SK-N-SH treated with all-trans-retinoic acid at 6 μM for 48 hours (cell line): Measurements from ENCODE around the gene RAPGEF5.

Experiments used
- ATAC-seq: fragments of 200-7000 bp; cut with Tn5 transposase; 3 replicates; pipeline ENCODE4 v1.9.1; 2020; ENCODE audit warnings: mild to moderate bottlenecking, moderate library complexity
- ARNTL ChIP-seq: fragments of 450-650 bp; formaldehyde crosslinking; IDR thresholded peaks from 2 replicates; pipeline ENCODE4 v1.5.0; 2020; ENCODE audit warnings: low read depth, mild to moderate bottlenecking, moderate library complexity, borderline replicate concordance
- BACH2 ChIP-seq: fragments of 250-450 bp; sonication (Bioruptor Pico); IDR thresholded peaks from 2 replicates; pipeline ENCODE4 v1.9.0; 2021; ENCODE audit warnings: mild to moderate bottlenecking, borderline replicate concordance
- CSDC2 ChIP-seq: fragments of 250-450 bp; sonication (Bioruptor Pico); IDR thresholded peaks from 2 replicates; pipeline ENCODE4 v1.5.0; 2020; ENCODE audit warnings: mild to moderate bottlenecking, moderate library complexity
- ESRRG ChIP-seq: fragments of 250-450 bp; sonication (Bioruptor Pico); IDR thresholded peaks from 2 replicates; pipeline ENCODE4 v1.6.1; 2021; ENCODE audit warnings: mild to moderate bottlenecking
- GLIS3 ChIP-seq: fragments of 250-450 bp; sonication (Bioruptor Pico); IDR thresholded peaks from 2 replicates; pipeline ENCODE4 v1.5.0; 2020; ENCODE audit warnings: mild to moderate bottlenecking, moderate library complexity
- ISL1 ChIP-seq: fragments of 250-450 bp; sonication (Bioruptor Pico); IDR thresholded peaks from 2 replicates; pipeline ENCODE4 v2.1.2; 2022; ENCODE audit warnings: mild to moderate bottlenecking, moderate library complexity
- OSR1 ChIP-seq: fragments of 250-450 bp; sonication (Bioruptor Pico); IDR thresholded peaks from 2 replicates; pipeline ENCODE4 v1.8.0; 2022; ENCODE audit warnings: moderate library complexity, mild to moderate bottlenecking, inconsistent platforms
- PATZ1 ChIP-seq: fragments of 250-450 bp; sonication (Bioruptor Pico); IDR thresholded peaks from 2 replicates; pipeline ENCODE4 v1.8.0; 2020; ENCODE audit warnings: mild to moderate bottlenecking, moderate library complexity, borderline replicate concordance
- PPARA ChIP-seq: fragments of 250-450 bp; sonication (Bioruptor Pico); IDR thresholded peaks from 2 replicates; pipeline ENCODE4 v1.5.0; 2020; ENCODE audit warnings: mild to moderate bottlenecking, borderline replicate concordance
- RARB ChIP-seq: fragments of 250-450 bp; sonication (Bioruptor Pico); IDR thresholded peaks from 2 replicates; pipeline ENCODE4 v1.8.0; 2021; ENCODE audit warnings: mild to moderate bottlenecking, moderate library complexity
- SNAI2 ChIP-seq: fragments of 250-450 bp; sonication (Bioruptor Pico); IDR thresholded peaks from 2 replicates; pipeline ENCODE4 v1.5.0; 2020; ENCODE audit warnings: mild to moderate bottlenecking, moderate library complexity
- TCF4 ChIP-seq: fragments of 250-450 bp; sonication (Bioruptor Pico); IDR thresholded peaks from 2 replicates; pipeline ENCODE4 v1.8.0; 2021; ENCODE audit warnings: mild to moderate bottlenecking, moderate library complexity, borderline replicate concordance
- TOX ChIP-seq: fragments of 250-450 bp; sonication (Bioruptor Pico); IDR thresholded peaks from 2 replicates; pipeline ENCODE4 v1.8.0; 2021; ENCODE audit warnings: mild to moderate bottlenecking, moderate library complexity, borderline replicate concordance
- TSHZ2 ChIP-seq: fragments of 250-450 bp; sonication (Bioruptor Pico); IDR thresholded peaks from 2 replicates; pipeline ENCODE4 v1.5.0; 2020; ENCODE audit warnings: mild to moderate bottlenecking, moderate library complexity
- ZC3H10 ChIP-seq: fragments of 250-450 bp; sonication (Bioruptor Pico); IDR thresholded peaks from 2 replicates; pipeline ENCODE4 v1.5.1; 2021; ENCODE audit warnings: mild to moderate bottlenecking, moderate library complexity
- ZFP3 ChIP-seq: fragments of 250-450 bp; sonication (Bioruptor Pico); IDR thresholded peaks from 2 replicates; pipeline ENCODE4 v1.5.0; 2020; ENCODE audit warnings: mild to moderate bottlenecking, moderate library complexity
- ZFP30 ChIP-seq: fragments of 450-650 bp; formaldehyde crosslinking; IDR thresholded peaks from 2 replicates; pipeline ENCODE4 v1.5.0; 2022; ENCODE audit warnings: mild to moderate bottlenecking, moderate library complexity
- ZNF565 ChIP-seq: fragments of 450-650 bp; formaldehyde crosslinking; conservative IDR thresholded peaks from 2 replicates; pipeline ENCODE4 v1.5.0; 2020; ENCODE audit warnings: low read depth, mild to moderate bottlenecking, moderate library complexity
- ZNF70 ChIP-seq: fragments of 450-650 bp; formaldehyde crosslinking; IDR thresholded peaks from 2 replicates; pipeline ENCODE4 v1.5.0; 2020; ENCODE audit warnings: mild to moderate bottlenecking, moderate library complexity
- ZNF8 ChIP-seq: fragments of 450-650 bp; formaldehyde crosslinking; IDR thresholded peaks from 2 replicates; pipeline ENCODE4 v1.5.0; 2020; ENCODE audit warnings: mild to moderate bottlenecking, moderate library complexity
- TF ChIP-seq, protein P1 (sequence below): fragments of 250-450 bp; sonication (Bioruptor Pico); IDR thresholded peaks from 2 replicates; pipeline ENCODE4 v1.8.0; 2021; ENCODE audit warnings: low read depth, mild to moderate bottlenecking, moderate library complexity, borderline replicate concordance

RAPGEF5 gene

GRCh38 chr7:22386206-22386858 lies 29.4 kb upstream of the RAPGEF5 start:
- no peak for ATAC-seq
- TF ChIP-seq TCF4 (CRISPR knock-in tag) (no peak), SNAI2 (no peak), TOX (no peak), ZFP30 (CRISPR knock-in tag) (no peak), PATZ1 (CRISPR knock-in tag) (no peak), ESRRG (CRISPR knock-in tag) (no peak), ISL1 (no peak), ZNF70 (CRISPR knock-in tag) (no peak), ZFP3 (CRISPR knock-in tag) (no peak), OSR1 (CRISPR knock-in tag) (no peak), BACH2 (CRISPR knock-in tag) (no peak), GLIS3 (CRISPR knock-in tag) (no peak), ZC3H10 (CRISPR knock-in tag) (no peak), ARNTL (no peak), ZNF565 (CRISPR knock-in tag) (no peak)
- TF ChIP-seq, protein P1, sequence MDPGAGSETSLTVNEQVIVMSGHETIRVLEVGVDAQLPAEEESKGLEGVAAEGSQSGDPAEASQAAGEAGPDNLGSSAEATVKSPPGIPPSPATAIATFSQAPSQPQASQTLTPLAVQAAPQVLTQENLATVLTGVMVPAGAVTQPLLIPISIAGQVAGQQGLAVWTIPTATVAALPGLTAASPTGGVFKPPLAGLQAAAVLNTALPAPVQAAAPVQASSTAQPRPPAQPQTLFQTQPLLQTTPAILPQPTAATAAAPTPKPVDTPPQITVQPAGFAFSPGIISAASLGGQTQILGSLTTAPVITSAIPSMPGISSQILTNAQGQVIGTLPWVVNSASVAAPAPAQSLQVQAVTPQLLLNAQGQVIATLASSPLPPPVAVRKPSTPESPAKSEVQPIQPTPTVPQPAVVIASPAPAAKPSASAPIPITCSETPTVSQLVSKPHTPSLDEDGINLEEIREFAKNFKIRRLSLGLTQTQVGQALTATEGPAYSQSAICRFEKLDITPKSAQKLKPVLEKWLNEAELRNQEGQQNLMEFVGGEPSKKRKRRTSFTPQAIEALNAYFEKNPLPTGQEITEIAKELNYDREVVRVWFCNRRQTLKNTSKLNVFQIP (CRISPR knock-in tag), result no peak

GRCh38 chr7:22385326-22385725 lies 28.4 kb upstream of the RAPGEF5 start:
- no peak for ATAC-seq
- TF ChIP-seq, protein P1 (CRISPR knock-in tag), result no peak
- no peak for TF ChIP-seq RARB (CRISPR knock-in tag)
- TF ChIP-seq ZC3H10 (CRISPR knock-in tag), result no peak
- no peak for TF ChIP-seq ZFP30 (CRISPR knock-in tag)
- no peak for TF ChIP-seq SNAI2
- TF ChIP-seq ZNF8, result no peak
- no peak for TF ChIP-seq ZNF70 (CRISPR knock-in tag)
- TF ChIP-seq CSDC2, result no peak
- no peak for TF ChIP-seq ISL1
- no peak for TF ChIP-seq ZNF565 (CRISPR knock-in tag)

- no peak for ATAC-seq
- no peak for TF ChIP-seq PPARA (CRISPR knock-in tag)
- no peak for TF ChIP-seq RARB (CRISPR knock-in tag)
- TF ChIP-seq TSHZ2 (CRISPR knock-in tag), result no peak
- TF ChIP-seq ZNF8, result no peak
Observed at GRCh38 chr7:22380333-22380732, 23.4 kb upstream of the RAPGEF5 start.
